ENCODE measurements around the gene CHSY3.

CHSY3 gene

GRCh38 chr5:129966071-129966470 is 61.8 kb downstream of the CHSY3 start:
- TF ChIP-seq MAX (IDR thresholded peaks at IDR 0.05; ENCODE audit: low read depth, low read length) (no peak), CTCF (IDR thresholded peaks at IDR 0.05; ENCODE audit: low read depth, low read length) (no peak)

GRCh38 chr5:129971714-129972113 is 67.4 kb downstream of the CHSY3 start:
- no peak overlapping the region for H3K4me3 ChIP-seq (ENCODE audit: low read depth, low read length)
- no peak for TF ChIP-seq MYC (IDR thresholded peaks at IDR 0.05; ENCODE audit: low read depth, low read length)
- no peak for TF ChIP-seq POLR2A (IDR thresholded peaks at IDR 0.05; ENCODE audit: extremely low read depth, insufficient read length)
- TF ChIP-seq MAX (IDR thresholded peaks at IDR 0.05; ENCODE audit: low read depth, low read length): no peak
- no peak for TF ChIP-seq CTCF (IDR thresholded peaks at IDR 0.05; ENCODE audit: low read depth, low read length)
- no peak for DNase-seq (ENCODE audit: low read depth)

More at GRCh38 chr5:129966071-129966470, 61.8 kb downstream of the CHSY3 start:
- no peak for DNase-seq (ENCODE audit: low read depth)
- H3K4me3 ChIP-seq (ENCODE audit: low read depth, low read length): no peak overlapping the region

- peak; percentile 1 for DNase-seq (ENCODE audit: low read depth)
- no peak overlapping the region for H3K4me3 ChIP-seq (ENCODE audit: low read depth, low read length)
- TF ChIP-seq MAX (IDR thresholded peaks at IDR 0.05; ENCODE audit: low read depth, low read length) (no peak), POLR2A (IDR thresholded peaks at IDR 0.05; ENCODE audit: extremely low read depth, insufficient read length) (no peak), CTCF (IDR thresholded peaks at IDR 0.05; ENCODE audit: low read depth, low read length) (no peak), MYC (IDR thresholded peaks at IDR 0.05; ENCODE audit: low read depth, low read length) (no peak)
These were observed 68.3 kb downstream of the CHSY3 start for GRCh38 chr5:129972465-129973141.

GRCh38 chr5:129973716-129974426 is 69.6 kb downstream of the CHSY3 start:
- DNase-seq (ENCODE audit: low read depth): no peak

GRCh38 chr5:129977810-129978209 is 73.5 kb downstream of the CHSY3 start:
- DNase-seq (ENCODE audit: low read depth): no peak
- H3K4me3 ChIP-seq (ENCODE audit: low read depth, low read length): no peak overlapping the region
- TF ChIP-seq MAX (IDR thresholded peaks at IDR 0.05; ENCODE audit: low read depth, low read length): no peak
- TF ChIP-seq MYC (IDR thresholded peaks at IDR 0.05; ENCODE audit: low read depth, low read length): no peak
- TF ChIP-seq POLR2A (IDR thresholded peaks at IDR 0.05; ENCODE audit: extremely low read depth, insufficient read length): no peak
- TF ChIP-seq CTCF (IDR thresholded peaks at IDR 0.05; ENCODE audit: low read depth, low read length): no peak

More at GRCh38 chr5:129973716-129974426, 69.6 kb downstream of the CHSY3 start:
- TF ChIP-seq CTCF (IDR thresholded peaks at IDR 0.05; ENCODE audit: low read depth, low read length): no peak
- no peak for TF ChIP-seq POLR2A (IDR thresholded peaks at IDR 0.05; ENCODE audit: extremely low read depth, insufficient read length)
- TF ChIP-seq MYC (IDR thresholded peaks at IDR 0.05; ENCODE audit: low read depth, low read length): no peak
- TF ChIP-seq MAX (IDR thresholded peaks at IDR 0.05; ENCODE audit: low read depth, low read length): no peak
- no peak overlapping the region for H3K4me3 ChIP-seq (ENCODE audit: low read depth, low read length)

All from NB4 (cell line).